ENCODE results near the gene RABAC1.

RABAC1 gene

GRCh38 chr19:41968751-41969595 is 9.9 kb upstream of the RABAC1 start:
- H3K4me3 Mint-ChIP-seq, result no peak overlapping the region
- no peaks in the 10 kb centered on the region for H3K4me1 Mint-ChIP-seq
- H3K36me3 Mint-ChIP-seq, result no peaks in the 10 kb centered on the region
- H3K27ac Mint-ChIP-seq, result no peak overlapping the region
- no peak for ATAC-seq
- no peaks in the 10 kb centered on the region for H3K9me3 Mint-ChIP-seq
- peaks cover 9% of the 10 kb centered on the region for H3K27me3 Mint-ChIP-seq

GRCh38 chr19:41967054-41967783 is 8.1 kb upstream of the RABAC1 start:
- no peak overlapping the region for H3K27ac Mint-ChIP-seq
- no peaks in the 10 kb centered on the region for H3K4me1 Mint-ChIP-seq
- H3K27me3 Mint-ChIP-seq, result peaks cover 9% of the 10 kb centered on the region
- peak; percentile 42 for ATAC-seq
- H3K36me3 Mint-ChIP-seq, result no peaks in the 10 kb centered on the region
- no peak overlapping the region for H3K4me3 Mint-ChIP-seq
- H3K9me3 Mint-ChIP-seq, result no peaks in the 10 kb centered on the region

GRCh38 chr19:41965106-41965505 is 6.0 kb upstream of the RABAC1 start:
- Mint-ChIP-seq H3K9me3 (no peaks in the 10 kb centered on the region), H3K27me3 (peaks cover 9% of the 10 kb centered on the region), H3K27ac (no peak overlapping the region), H3K4me3 (no peak overlapping the region), H3K4me1 (no peaks in the 10 kb centered on the region), H3K36me3 (no peaks in the 10 kb centered on the region)
- ATAC-seq, result no peak

GRCh38 chr19:41960973-41961372 is 1.9 kb upstream of the RABAC1 start:
- no peak overlapping the region for H3K27ac Mint-ChIP-seq
- no peak for ATAC-seq
- H3K9me3 Mint-ChIP-seq, result no peaks in the 10 kb centered on the region

GRCh38 chr19:41958367-41959055 is 610 bp downstream of the RABAC1 start:
- H3K9me3 Mint-ChIP-seq, result no peaks in the 10 kb centered on the region
- peak; percentile 84 for ATAC-seq

More at GRCh38 chr19:41960973-41961372, 1.9 kb upstream of the RABAC1 start:
- Mint-ChIP-seq H3K36me3 (peaks cover 5% of the 10 kb centered on the region), H3K27me3 (no peaks in the 10 kb centered on the region), H3K4me3 (no peak overlapping the region), H3K4me1 (peaks cover 17% of the 10 kb centered on the region)

GRCh38 chr19:41957838-41958366 is 1.2 kb downstream of the RABAC1 start:
- Mint-ChIP-seq H3K27me3 (no peaks in the 10 kb centered on the region), H3K27ac (peak overlapping the region; percentile 60), H3K4me3 (peak overlapping the region; percentile 90), H3K36me3 (peaks cover 5% of the 10 kb centered on the region), H3K4me1 (peaks cover 17% of the 10 kb centered on the region), H3K9me3 (no peaks in the 10 kb centered on the region)
- ATAC-seq, result peak; percentile 69

More at GRCh38 chr19:41958367-41959055, 610 bp downstream of the RABAC1 start:
- H3K27ac Mint-ChIP-seq, result peak overlapping the region; percentile 60
- H3K4me1 Mint-ChIP-seq, result peaks cover 17% of the 10 kb centered on the region
- no peaks in the 10 kb centered on the region for H3K27me3 Mint-ChIP-seq
- H3K4me3 Mint-ChIP-seq, result peak overlapping the region; percentile 90
- H3K36me3 Mint-ChIP-seq, result peaks cover 5% of the 10 kb centered on the region

- H3K27me3 Mint-ChIP-seq, result no peaks in the 10 kb centered on the region
Measured at GRCh38 chr19:41957161-41957837, 1.8 kb downstream of the RABAC1 start.

GRCh38 chr19:41956621-41957020 is 2.5 kb downstream of the RABAC1 start:
- Mint-ChIP-seq H3K4me1 (peaks cover 25% of the 10 kb centered on the region), H3K27me3 (no peaks in the 10 kb centered on the region), H3K27ac (no peak overlapping the region), H3K36me3 (peaks cover 5% of the 10 kb centered on the region), H3K9me3 (no peaks in the 10 kb centered on the region), H3K4me3 (no peak overlapping the region)
- ATAC-seq, result no peak

More at GRCh38 chr19:41957161-41957837, 1.8 kb downstream of the RABAC1 start:
- ATAC-seq, result no peak
- no peak overlapping the region for H3K4me3 Mint-ChIP-seq
- peaks cover 5% of the 10 kb centered on the region for H3K36me3 Mint-ChIP-seq
- H3K9me3 Mint-ChIP-seq, result no peaks in the 10 kb centered on the region
- H3K27ac Mint-ChIP-seq, result peak overlapping the region; percentile 60
- H3K4me1 Mint-ChIP-seq, result peaks cover 18% of the 10 kb centered on the region

GRCh38 chr19:41955521-41955920 is 3.6 kb downstream of the RABAC1 start:
- Mint-ChIP-seq H3K4me3 (no peak overlapping the region), H3K27ac (no peak overlapping the region), H3K36me3 (peaks cover 5% of the 10 kb centered on the region), H3K4me1 (peaks cover 30% of the 10 kb centered on the region), H3K27me3 (no peaks in the 10 kb centered on the region), H3K9me3 (no peaks in the 10 kb centered on the region)
- ATAC-seq, result no peak

- peaks cover 5% of the 10 kb centered on the region for H3K36me3 Mint-ChIP-seq
- ATAC-seq, result peak; percentile 91
- H3K4me3 Mint-ChIP-seq, result no peak overlapping the region
- peaks cover 38% of the 10 kb centered on the region for H3K4me1 Mint-ChIP-seq
- no peaks in the 10 kb centered on the region for H3K9me3 Mint-ChIP-seq
- H3K27me3 Mint-ChIP-seq, result no peaks in the 10 kb centered on the region
- peak overlapping the region; percentile 96 for H3K27ac Mint-ChIP-seq
Measured at GRCh38 chr19:41951686-41952172, 7.4 kb downstream of the RABAC1 start.

- H3K36me3 Mint-ChIP-seq, result no peaks in the 10 kb centered on the region
- no peak for ATAC-seq
- no peaks in the 10 kb centered on the region for H3K9me3 Mint-ChIP-seq
- H3K4me3 Mint-ChIP-seq, result peak overlapping the region; percentile 1
- peak overlapping the region; percentile 96 for H3K27ac Mint-ChIP-seq
- H3K27me3 Mint-ChIP-seq, result no peaks in the 10 kb centered on the region
- H3K4me1 Mint-ChIP-seq, result peaks cover 73% of the 10 kb centered on the region
Measured at GRCh38 chr19:41947091-41947490, 12.0 kb downstream of the RABAC1 start.

GRCh38 chr19:41945135-41945766 is 13.9 kb downstream of the RABAC1 start:
- Mint-ChIP-seq H3K4me1 (peaks cover 76% of the 10 kb centered on the region), H3K4me3 (peak overlapping the region; percentile 64), H3K9me3 (no peaks in the 10 kb centered on the region), H3K27ac (peak overlapping the region; percentile 96), H3K27me3 (no peaks in the 10 kb centered on the region), H3K36me3 (no peaks in the 10 kb centered on the region)
- peak; percentile 94 for ATAC-seq

- no peaks in the 10 kb centered on the region for H3K9me3 Mint-ChIP-seq
- H3K27me3 Mint-ChIP-seq, result no peaks in the 10 kb centered on the region
- H3K4me1 Mint-ChIP-seq, result peaks cover 70% of the 10 kb centered on the region
- peak overlapping the region; percentile 5 for H3K4me3 Mint-ChIP-seq
- H3K36me3 Mint-ChIP-seq, result no peaks in the 10 kb centered on the region
- ATAC-seq, result no peak
- peak overlapping the region; percentile 96 for H3K27ac Mint-ChIP-seq
Measured at GRCh38 chr19:41944336-41944735, 14.8 kb downstream of the RABAC1 start.
